SK-N-SH treated with all-trans-retinoic acid at 6 μM for 48 hours (cell line): ENCODE measurements around the gene AMN.

Experiments used
- ARNTL ChIP-seq: fragments of 450-650 bp; formaldehyde crosslinking; IDR thresholded peaks from 2 replicates; pipeline ENCODE4 v1.5.0; 2020; ENCODE audit warnings: low read depth, mild to moderate bottlenecking, moderate library complexity, borderline replicate concordance
- BACH2 ChIP-seq: fragments of 250-450 bp; sonication (Bioruptor Pico); IDR thresholded peaks from 2 replicates; pipeline ENCODE4 v1.9.0; 2021; ENCODE audit warnings: mild to moderate bottlenecking, borderline replicate concordance
- CSDC2 ChIP-seq: fragments of 250-450 bp; sonication (Bioruptor Pico); IDR thresholded peaks from 2 replicates; pipeline ENCODE4 v1.5.0; 2020; ENCODE audit warnings: mild to moderate bottlenecking, moderate library complexity
- PATZ1 ChIP-seq: fragments of 250-450 bp; sonication (Bioruptor Pico); IDR thresholded peaks from 2 replicates; pipeline ENCODE4 v1.8.0; 2020; ENCODE audit warnings: mild to moderate bottlenecking, moderate library complexity, borderline replicate concordance
- RARB ChIP-seq: fragments of 250-450 bp; sonication (Bioruptor Pico); IDR thresholded peaks from 2 replicates; pipeline ENCODE4 v1.8.0; 2021; ENCODE audit warnings: mild to moderate bottlenecking, moderate library complexity
- ZFP3 ChIP-seq: fragments of 250-450 bp; sonication (Bioruptor Pico); IDR thresholded peaks from 2 replicates; pipeline ENCODE4 v1.5.0; 2020; ENCODE audit warnings: mild to moderate bottlenecking, moderate library complexity

DNA sequence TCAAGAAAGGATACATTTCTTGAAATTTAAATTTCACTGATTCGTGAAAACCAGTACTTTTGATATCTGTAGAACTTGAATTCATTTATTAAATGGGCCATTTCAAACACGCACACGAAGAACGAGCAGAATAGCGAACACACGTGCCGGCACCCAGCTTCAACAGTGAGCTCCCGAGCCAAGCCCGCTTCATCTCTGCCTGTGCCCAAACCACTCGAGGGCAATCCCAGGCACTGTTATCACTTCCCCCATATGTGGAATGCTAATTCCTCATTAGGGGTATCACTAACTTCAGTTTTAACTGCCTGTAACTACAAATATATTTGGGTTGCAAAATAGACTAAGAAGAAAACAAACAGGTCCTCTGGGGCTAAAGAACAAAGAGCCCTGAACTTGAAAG lies 48.0 kb downstream of the AMN start:
- TF ChIP-seq PATZ1 (no peak), ZFP3 (CRISPR knock-in tag) (no peak), ARNTL (CRISPR knock-in tag) (no peak), CSDC2 (no peak), BACH2 (CRISPR knock-in tag) (no peak), RARB (CRISPR knock-in tag) (no peak)
